Measurements from ENCODE around the gene PPP2R5C.
"Not testable (repeated sequence)": the region's sequence is repeated elsewhere in the genome, so short reads cannot be mapped to it uniquely, and the experiment has no call there.

PPP2R5C gene

DNA sequence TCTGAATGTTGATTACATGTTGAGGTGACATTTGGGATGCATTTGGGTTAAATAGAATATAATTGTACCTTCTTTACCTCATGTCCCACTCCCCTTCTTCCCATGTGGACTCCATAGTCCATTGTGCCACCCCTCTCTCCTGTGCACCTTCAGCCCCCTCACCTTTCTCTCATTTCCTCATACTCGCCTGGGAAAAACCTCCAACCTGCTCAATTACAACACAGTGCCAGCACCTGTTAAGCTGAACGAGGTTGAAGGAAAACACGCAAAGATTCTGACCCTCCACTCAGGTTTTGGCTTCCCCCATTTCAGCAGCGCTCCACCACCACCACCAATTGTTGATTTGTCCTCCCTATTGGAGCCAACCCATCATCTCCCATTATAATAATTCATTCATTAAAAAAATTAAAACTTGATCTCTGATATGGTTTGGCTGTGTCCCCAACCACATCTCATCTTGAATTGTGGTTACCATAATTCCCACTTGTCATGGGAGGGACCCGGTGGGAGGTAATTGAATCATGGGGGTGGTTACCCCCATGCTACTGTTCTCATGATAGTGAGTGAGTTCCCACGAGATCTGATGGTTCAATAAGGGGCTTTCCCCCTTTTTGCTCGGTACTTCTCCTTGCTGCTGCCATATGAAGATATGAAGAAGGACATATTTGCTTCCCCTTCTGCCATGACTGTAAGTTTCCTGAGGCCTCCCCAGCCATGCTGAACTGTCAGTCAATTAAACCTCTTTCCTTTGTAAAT lies 33.7 kb upstream of the PPP2R5C start:
- DNase-seq (ENCODE audit: low spot score): no peak

GRCh38 chr14:101728367-101728742 lies 33.2 kb upstream of the PPP2R5C start:
- DNase-seq (ENCODE audit: low spot score): no peak

GRCh38 chr14:101729382-101729781 lies 32.1 kb upstream of the PPP2R5C start:
- DNase-seq (ENCODE audit: low spot score): no peak

- not testable (repeated sequence) for DNase-seq (ENCODE audit: low spot score)
Measured at GRCh38 chr14:101730157-101730556, 31.4 kb upstream of the PPP2R5C start.

- DNase-seq (ENCODE audit: low spot score): no peak
Measured at GRCh38 chr14:101730626-101731186, 30.8 kb upstream of the PPP2R5C start.

DNA sequence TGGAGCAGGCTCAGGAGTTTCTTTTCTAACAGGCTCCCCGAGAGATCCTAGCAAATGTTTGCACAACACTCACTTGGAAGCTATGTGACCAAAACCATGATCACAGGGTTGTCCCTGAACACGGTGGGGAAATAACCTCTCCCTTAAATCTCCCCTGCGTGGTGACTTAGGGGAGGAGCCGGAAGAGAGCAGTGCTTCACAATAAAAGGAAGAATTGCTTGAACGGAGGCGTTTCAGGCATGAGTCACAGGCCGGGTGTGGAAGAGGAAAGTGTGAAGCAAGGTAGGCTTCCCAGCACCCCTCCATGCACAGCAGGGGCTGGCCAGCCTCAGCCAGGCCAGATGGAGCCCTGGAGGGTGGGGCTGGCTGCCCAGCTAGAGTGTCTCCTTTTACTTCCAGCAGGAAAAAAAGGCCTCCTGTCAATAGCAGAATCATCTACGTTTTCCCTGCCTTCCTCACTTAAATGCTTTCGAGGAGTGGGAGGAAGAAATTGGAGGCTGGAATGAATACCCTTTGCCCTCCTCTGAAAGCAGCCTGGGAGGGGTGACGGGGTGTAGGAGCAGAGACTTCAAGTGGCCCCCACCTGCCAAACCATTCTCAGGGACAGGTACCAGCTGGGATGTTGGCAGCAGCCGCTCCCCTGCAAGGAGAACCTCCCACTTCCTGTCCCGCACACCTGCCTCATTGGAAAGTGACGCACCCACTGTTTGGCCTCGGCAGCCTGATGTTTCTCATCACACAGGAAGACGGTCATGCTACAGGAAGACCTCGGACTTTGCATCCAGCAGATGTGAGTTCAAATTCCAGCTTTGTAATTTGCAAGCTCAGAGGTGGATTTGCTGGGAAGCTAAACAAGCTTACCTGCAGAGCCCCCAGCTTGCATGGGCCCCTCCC lies 30.1 kb upstream of the PPP2R5C start:
- no peak for DNase-seq (ENCODE audit: low spot score)

GRCh38 chr14:101732118-101732517 lies 29.4 kb upstream of the PPP2R5C start:
- DNase-seq (ENCODE audit: low spot score): no peak

- no peak for DNase-seq (ENCODE audit: low spot score)
Measured at GRCh38 chr14:101733211-101733610, 28.3 kb upstream of the PPP2R5C start.

DNA sequence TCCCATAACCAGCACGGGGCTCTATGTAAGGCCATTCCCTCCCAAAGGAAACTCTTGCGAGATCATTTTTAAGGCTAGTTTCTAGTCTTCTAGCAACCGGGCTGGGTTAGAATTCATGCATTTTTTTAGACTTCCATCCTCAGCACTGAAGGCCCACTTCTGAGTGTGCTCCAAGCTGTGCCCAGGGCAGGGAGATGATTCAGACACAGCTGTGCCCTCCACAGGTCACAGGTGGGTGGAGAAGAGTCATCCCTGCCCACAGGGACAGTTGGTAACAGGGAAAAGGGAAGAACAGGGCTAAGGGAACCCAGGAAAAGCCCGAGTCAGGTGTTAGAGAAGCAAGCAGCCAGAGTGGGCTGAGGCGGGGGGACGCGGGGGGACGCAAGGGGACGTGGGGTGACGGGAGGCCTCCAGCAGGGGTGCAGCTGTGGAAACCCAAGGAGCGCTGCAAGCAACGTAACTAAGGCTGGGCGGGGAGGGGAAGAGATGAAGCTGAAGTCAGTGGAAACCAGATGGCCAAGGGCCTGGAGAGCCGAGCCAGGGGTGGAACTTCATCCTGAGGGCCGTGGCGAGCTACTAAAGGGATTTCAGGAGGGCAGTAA lies 27.2 kb upstream of the PPP2R5C start:
- DNase-seq (ENCODE audit: low spot score): no peak

- no peak for DNase-seq (ENCODE audit: low spot score)
Measured at GRCh38 chr14:101735453-101735852, 26.1 kb upstream of the PPP2R5C start.

- DNase-seq (ENCODE audit: low spot score): no peak
Measured at GRCh38 chr14:101736071-101736470, 25.4 kb upstream of the PPP2R5C start.

DNA sequence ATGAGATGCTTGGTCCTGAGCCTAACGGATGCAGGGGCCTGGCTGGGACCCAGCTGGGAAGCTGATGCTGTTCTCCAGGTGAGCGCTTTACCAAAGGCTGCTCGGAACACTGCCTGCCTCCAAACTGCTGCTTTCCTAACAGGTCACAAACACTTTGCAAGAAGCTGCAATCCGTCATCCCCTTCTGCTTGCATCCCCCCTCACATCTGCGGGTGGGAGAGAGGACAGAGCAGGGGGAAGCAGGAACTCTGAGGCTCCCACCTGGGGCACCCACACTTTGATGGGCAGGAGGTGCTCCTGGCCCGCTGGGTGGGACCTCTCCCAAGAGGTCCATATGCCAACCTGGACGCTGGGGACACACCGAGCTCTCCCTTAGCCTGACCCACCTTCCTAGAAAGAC lies 24.9 kb upstream of the PPP2R5C start:
- DNase-seq (ENCODE audit: low spot score): no peak

- no peak for DNase-seq (ENCODE audit: low spot score)
Measured at GRCh38 chr14:101737414-101738339, 23.8 kb upstream of the PPP2R5C start.

DNA sequence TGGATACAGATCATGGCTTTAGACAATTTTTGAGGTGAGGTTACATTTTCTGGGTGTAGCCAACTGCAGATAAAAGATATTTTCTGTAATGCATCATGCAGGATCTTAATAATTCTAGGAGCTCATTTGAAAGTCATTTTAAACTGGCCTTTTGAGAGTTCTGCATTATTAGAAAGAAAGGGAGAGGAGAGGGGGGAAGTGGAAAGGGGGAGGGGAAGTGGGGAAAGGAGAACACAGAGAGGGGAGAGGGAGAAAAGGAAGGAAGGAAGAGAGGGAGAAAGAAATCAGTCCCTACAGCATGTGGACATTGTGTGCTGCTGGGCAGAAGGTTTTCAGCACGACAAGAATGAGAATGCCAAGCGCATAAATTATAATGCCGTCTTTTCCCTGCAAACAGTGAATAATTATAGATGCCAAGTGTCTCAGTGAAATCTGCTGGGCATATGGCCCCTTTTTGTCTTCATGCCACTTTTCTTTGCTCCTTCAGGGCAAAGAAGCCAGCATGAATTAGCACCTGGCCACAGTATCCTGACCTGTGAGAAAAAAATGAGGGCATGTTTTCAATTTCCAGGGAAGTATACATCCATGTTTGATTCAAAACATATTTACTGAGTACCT lies 22.7 kb upstream of the PPP2R5C start:
- DNase-seq (ENCODE audit: low spot score): no peak

DNA sequence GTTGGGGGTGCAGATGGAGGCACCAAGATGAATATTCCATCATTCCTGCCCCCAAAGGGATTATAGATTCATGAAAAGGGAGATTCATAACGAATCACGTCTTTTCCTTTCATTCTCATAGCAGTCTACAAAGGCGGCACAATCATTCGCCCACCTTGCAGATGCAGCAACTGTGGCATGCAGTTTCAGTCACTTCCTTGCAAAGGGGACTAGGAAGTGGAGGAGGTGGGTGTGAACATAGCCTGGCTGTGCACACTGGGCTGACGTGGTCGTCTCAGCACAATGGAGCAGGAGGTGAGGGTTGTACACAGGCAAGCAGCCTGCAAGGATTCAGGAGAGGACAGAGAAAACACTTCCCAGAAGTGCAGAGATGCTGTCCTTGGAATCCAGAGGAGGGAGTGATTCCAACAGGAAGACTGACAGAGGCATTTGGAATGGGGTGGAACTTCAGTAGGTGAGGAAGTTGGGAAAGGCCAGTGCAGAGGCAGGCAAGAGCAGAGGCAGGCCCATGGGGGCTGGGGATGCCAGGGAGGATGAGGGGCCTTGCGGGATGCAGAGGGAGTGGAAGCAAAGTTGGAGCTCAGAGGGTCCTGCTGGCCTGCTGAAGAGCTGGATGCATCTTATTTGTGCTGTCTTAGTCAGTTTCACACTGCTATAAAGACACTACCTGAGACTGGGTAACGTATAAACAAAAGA lies 21.9 kb upstream of the PPP2R5C start:
- no peak for DNase-seq (ENCODE audit: low spot score)

DNA sequence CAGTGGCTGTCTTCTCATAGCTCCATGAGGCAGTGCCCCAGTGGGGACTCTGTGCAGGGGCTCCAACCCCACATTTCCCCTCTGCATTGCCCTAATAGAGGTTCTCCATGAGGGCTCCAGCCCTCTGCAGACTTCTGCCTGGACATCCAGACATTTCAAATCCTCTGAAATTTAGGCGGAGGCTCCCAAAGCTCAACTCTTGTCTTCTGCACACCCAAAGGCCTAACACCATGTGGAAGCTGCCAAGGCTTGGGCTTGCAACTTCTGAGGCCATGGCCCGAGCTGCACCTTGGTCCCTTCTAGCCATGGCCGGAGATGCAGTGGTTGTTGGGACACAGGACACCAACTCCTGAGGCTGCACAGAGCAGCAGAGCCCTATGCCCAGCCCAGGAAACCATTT lies 20.5 kb upstream of the PPP2R5C start:
- no peak for DNase-seq (ENCODE audit: low spot score)

DNA sequence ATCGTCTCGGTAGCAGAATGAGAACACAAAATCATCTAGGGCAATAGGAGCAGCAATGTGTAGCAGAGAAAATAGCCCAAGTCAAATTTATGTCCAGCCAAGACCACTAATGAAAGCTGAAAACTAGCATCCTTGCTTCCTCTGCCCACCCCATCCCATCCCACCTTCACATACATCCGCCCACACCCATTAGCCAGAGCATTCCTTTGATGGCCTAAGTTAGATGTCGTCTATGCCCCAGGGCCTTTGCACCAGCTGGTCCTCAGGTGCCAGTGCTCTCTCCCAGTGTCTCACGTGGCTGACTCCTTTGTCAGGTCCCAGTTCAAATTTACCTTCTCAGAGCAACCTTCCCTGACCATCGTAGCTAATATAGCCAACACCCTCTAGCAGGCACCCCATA lies 17.8 kb upstream of the PPP2R5C start:
- DNase-seq (ENCODE audit: low spot score): no peak

DNA sequence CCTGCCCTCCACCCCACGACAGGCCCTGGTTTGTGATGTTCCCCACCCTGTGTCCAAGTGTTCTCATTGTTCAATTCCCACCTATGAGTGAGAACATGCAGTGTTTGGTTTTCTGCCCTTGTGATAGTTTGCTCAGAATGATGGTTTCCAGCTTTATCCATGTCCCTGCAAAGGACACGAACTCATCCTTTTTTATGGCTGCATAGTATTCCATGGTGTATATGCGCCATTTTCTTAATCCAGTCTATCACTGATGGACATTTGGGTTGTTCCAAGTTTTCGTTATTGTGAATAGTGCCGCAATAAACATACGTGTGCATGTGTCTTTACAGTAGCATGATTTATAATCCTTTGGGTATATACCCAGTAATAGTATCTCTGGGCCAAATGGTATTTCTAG lies 17.1 kb upstream of the PPP2R5C start:
- DNase-seq (ENCODE audit: low spot score): not testable (repeated sequence)

GRCh38 chr14:101749756-101750155 lies 11.8 kb upstream of the PPP2R5C start:
- not testable (repeated sequence) for DNase-seq (ENCODE audit: low spot score)

DNA sequence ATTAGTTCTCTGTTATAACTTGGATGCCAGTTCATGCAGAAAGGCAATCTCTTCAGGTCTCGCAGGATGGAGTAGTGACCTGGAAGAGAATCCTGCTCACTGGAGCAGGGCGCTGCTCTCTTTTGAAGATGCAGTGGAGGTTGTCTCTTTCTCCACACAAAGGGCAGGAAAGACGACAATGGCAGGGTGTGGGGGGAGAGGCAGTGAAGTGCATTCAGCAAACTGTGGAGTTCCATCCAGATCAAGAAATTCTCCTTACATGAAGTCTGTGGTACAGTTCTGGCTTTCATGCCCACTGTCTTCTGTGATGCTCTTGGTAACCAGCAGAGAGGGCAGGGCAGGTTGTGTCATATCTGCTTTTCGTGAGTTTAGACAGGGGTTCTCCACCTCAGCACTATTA lies 6.6 kb upstream of the PPP2R5C start:
- DNase-seq (ENCODE audit: low spot score): no peak

All from hematopoietic multipotent progenitor cell treated with erythropoietin and hydrocortisone succinate and interleukin-3 and kit ligand, for 17 days (in vitro differentiated cells).